ENCODE results near the gene PHC1.
A peak's percentile ranks its signal among the peaks of the same experiment; 100 is the strongest.
"Not testable (repeated sequence)": the region's sequence is repeated elsewhere in the genome, so short reads cannot be mapped to it uniquely, and the experiment has no call there.

The PHC1 gene

GRCh38 chr12:8914033-8914715 is at the start of gene PHC1:
Gene PHC1 (plus strand): TSS chr12:8914509. CDS start chr12:8917678, 3,169 bp downstream.
- peaks cover 4 to 16% of the 10 kb centered on the region in 2 donors for H3K4me1 ChIP-seq (ENCODE audit: control insufficient read depth in 1 of 2, insufficient read depth in 2 of 2, low read length in 2 of 2)
- not testable (repeated sequence) for H3K36me3 ChIP-seq (ENCODE audit: control insufficient read depth in 1 of 2, insufficient read depth in 2 of 2, low read length in 2 of 2); H3K27me3 ChIP-seq (ENCODE audit: low read depth, low read length); H3K9me3 ChIP-seq (ENCODE audit: control insufficient read depth in 1 of 2, low read length in 2 of 2)
- peak within 1 kb of the TSS; percentile 88 for H3K27ac ChIP-seq (ENCODE audit: low read length)
- peak within 1 kb of the TSS; percentile 76 to 95 for H3K4me3 ChIP-seq (ENCODE audit: low read depth in 1 of 2, low read length in 2 of 2)

GRCh38 chr12:8866429-8866828 is 47.9 kb upstream of the PHC1 start:
- Histone ChIP-seq H3K36me3 (ENCODE audit: control insufficient read depth in 1 of 2, insufficient read depth in 2 of 2, low read length in 2 of 2) (no peaks in the 10 kb centered on the region), H3K27ac (ENCODE audit: low read length) (no peak overlapping the region), H3K4me3 (ENCODE audit: low read depth in 1 of 2, low read length in 2 of 2) (no peak overlapping the region), H3K9me3 (ENCODE audit: control insufficient read depth in 1 of 2, low read length in 2 of 2) (no peaks in the 10 kb centered on the region), H3K4me1 (ENCODE audit: control insufficient read depth in 1 of 2, insufficient read depth in 2 of 2, low read length in 2 of 2) (no peaks in the 10 kb centered on the region), H3K27me3 (ENCODE audit: low read depth, low read length) (no peaks in the 10 kb centered on the region)

- no peaks in the 10 kb centered on the region for H3K9me3 ChIP-seq (ENCODE audit: control insufficient read depth in 1 of 2, low read length in 2 of 2)
- no peak overlapping the region for H3K27ac ChIP-seq (ENCODE audit: low read length)
- H3K4me3 ChIP-seq (ENCODE audit: low read depth in 1 of 2, low read length in 2 of 2), result no peak overlapping the region
- H3K27me3 ChIP-seq (ENCODE audit: low read depth, low read length), result no peaks in the 10 kb centered on the region
- H3K4me1 ChIP-seq (ENCODE audit: control insufficient read depth in 1 of 2, insufficient read depth in 2 of 2, low read length in 2 of 2), result no peaks in the 10 kb centered on the region
- no peaks in the 10 kb centered on the region for H3K36me3 ChIP-seq (ENCODE audit: control insufficient read depth in 1 of 2, insufficient read depth in 2 of 2, low read length in 2 of 2)
Observed at GRCh38 chr12:8867009-8867408, 47.3 kb upstream of the PHC1 start.

- Histone ChIP-seq H3K4me1 (ENCODE audit: control insufficient read depth in 1 of 2, insufficient read depth in 2 of 2, low read length in 2 of 2) (no peaks in the 10 kb centered on the region), H3K4me3 (ENCODE audit: low read depth in 1 of 2, low read length in 2 of 2) (no peak overlapping the region), H3K27me3 (ENCODE audit: low read depth, low read length) (no peaks in the 10 kb centered on the region), H3K36me3 (ENCODE audit: control insufficient read depth in 1 of 2, insufficient read depth in 2 of 2, low read length in 2 of 2) (no peaks in the 10 kb centered on the region), H3K27ac (ENCODE audit: low read length) (no peak overlapping the region), H3K9me3 (ENCODE audit: control insufficient read depth in 1 of 2, low read length in 2 of 2) (no peaks in the 10 kb centered on the region)
Observed at GRCh38 chr12:8867786-8868185, 46.5 kb upstream of the PHC1 start.

- Histone ChIP-seq H3K27me3 (ENCODE audit: low read depth, low read length) (no peaks in the 10 kb centered on the region), H3K36me3 (ENCODE audit: control insufficient read depth in 1 of 2, insufficient read depth in 2 of 2, low read length in 2 of 2) (no peaks in the 10 kb centered on the region), H3K9me3 (ENCODE audit: control insufficient read depth in 1 of 2, low read length in 2 of 2) (no peaks in the 10 kb centered on the region), H3K4me3 (ENCODE audit: low read depth in 1 of 2, low read length in 2 of 2) (no peak overlapping the region), H3K27ac (ENCODE audit: low read length) (no peak overlapping the region), H3K4me1 (ENCODE audit: control insufficient read depth in 1 of 2, insufficient read depth in 2 of 2, low read length in 2 of 2) (no peaks in the 10 kb centered on the region)
Observed at GRCh38 chr12:8870586-8870985, 43.7 kb upstream of the PHC1 start.

GRCh38 chr12:8871068-8871467 is 43.2 kb upstream of the PHC1 start:
- H3K9me3 ChIP-seq (ENCODE audit: control insufficient read depth in 1 of 2, low read length in 2 of 2), result no peaks in the 10 kb centered on the region
- no peak overlapping the region for H3K27ac ChIP-seq (ENCODE audit: low read length)
- no peaks in the 10 kb centered on the region for H3K27me3 ChIP-seq (ENCODE audit: low read depth, low read length)
- H3K4me3 ChIP-seq (ENCODE audit: low read depth in 1 of 2, low read length in 2 of 2), result no peak overlapping the region
- H3K4me1 ChIP-seq (ENCODE audit: control insufficient read depth in 1 of 2, insufficient read depth in 2 of 2, low read length in 2 of 2), result no peaks in the 10 kb centered on the region
- H3K36me3 ChIP-seq (ENCODE audit: control insufficient read depth in 1 of 2, insufficient read depth in 2 of 2, low read length in 2 of 2), result no peaks in the 10 kb centered on the region

- Histone ChIP-seq H3K27me3 (ENCODE audit: low read depth, low read length) (no peaks in the 10 kb centered on the region), H3K27ac (ENCODE audit: low read length) (no peak overlapping the region), H3K4me3 (ENCODE audit: low read depth in 1 of 2, low read length in 2 of 2) (no peak overlapping the region), H3K9me3 (ENCODE audit: control insufficient read depth in 1 of 2, low read length in 2 of 2) (no peaks in the 10 kb centered on the region), H3K4me1 (ENCODE audit: control insufficient read depth in 1 of 2, insufficient read depth in 2 of 2, low read length in 2 of 2) (no peaks in the 10 kb centered on the region), H3K36me3 (ENCODE audit: control insufficient read depth in 1 of 2, insufficient read depth in 2 of 2, low read length in 2 of 2) (no peaks in the 10 kb centered on the region)
Observed at GRCh38 chr12:8876887-8877286, 37.4 kb upstream of the PHC1 start.

- H3K27ac ChIP-seq (ENCODE audit: low read length), result no peak overlapping the region
- H3K36me3 ChIP-seq (ENCODE audit: control insufficient read depth in 1 of 2, insufficient read depth in 2 of 2, low read length in 2 of 2), result no peaks in the 10 kb centered on the region
- H3K4me1 ChIP-seq (ENCODE audit: control insufficient read depth in 1 of 2, insufficient read depth in 2 of 2, low read length in 2 of 2), result no peaks in the 10 kb centered on the region
- H3K9me3 ChIP-seq (ENCODE audit: control insufficient read depth in 1 of 2, low read length in 2 of 2), result no peaks in the 10 kb centered on the region
- no peaks in the 10 kb centered on the region for H3K27me3 ChIP-seq (ENCODE audit: low read depth, low read length)
- no peak overlapping the region for H3K4me3 ChIP-seq (ENCODE audit: low read depth in 1 of 2, low read length in 2 of 2)
Observed at GRCh38 chr12:8886502-8887284, 27.6 kb upstream of the PHC1 start.

GRCh38 chr12:8887285-8887715 is 27.0 kb upstream of the PHC1 start:
- H3K27me3 ChIP-seq (ENCODE audit: low read depth, low read length), result no peaks in the 10 kb centered on the region
- H3K4me3 ChIP-seq (ENCODE audit: low read depth in 1 of 2, low read length in 2 of 2), result no peak overlapping the region
- no peaks in the 10 kb centered on the region for H3K36me3 ChIP-seq (ENCODE audit: control insufficient read depth in 1 of 2, insufficient read depth in 2 of 2, low read length in 2 of 2)
- no peaks in the 10 kb centered on the region for H3K9me3 ChIP-seq (ENCODE audit: control insufficient read depth in 1 of 2, low read length in 2 of 2)
- H3K27ac ChIP-seq (ENCODE audit: low read length), result no peak overlapping the region
- H3K4me1 ChIP-seq (ENCODE audit: control insufficient read depth in 1 of 2, insufficient read depth in 2 of 2, low read length in 2 of 2), result no peaks in the 10 kb centered on the region

- Histone ChIP-seq H3K27me3 (ENCODE audit: low read depth, low read length) (no peaks in the 10 kb centered on the region), H3K27ac (ENCODE audit: low read length) (no peak overlapping the region), H3K4me3 (ENCODE audit: low read depth in 1 of 2, low read length in 2 of 2) (peak overlapping the region; percentile 61 to 77), H3K4me1 (ENCODE audit: control insufficient read depth in 1 of 2, insufficient read depth in 2 of 2, low read length in 2 of 2) (no peaks in the 10 kb centered on the region), H3K36me3 (ENCODE audit: control insufficient read depth in 1 of 2, insufficient read depth in 2 of 2, low read length in 2 of 2) (no peaks in the 10 kb centered on the region), H3K9me3 (ENCODE audit: control insufficient read depth in 1 of 2, low read length in 2 of 2) (no peaks in the 10 kb centered on the region)
Observed at GRCh38 chr12:8890313-8891085, 23.8 kb upstream of the PHC1 start.

- Histone ChIP-seq H3K4me3 (ENCODE audit: low read depth in 1 of 2, low read length in 2 of 2) (no peak overlapping the region), H3K36me3 (ENCODE audit: control insufficient read depth in 1 of 2, insufficient read depth in 2 of 2, low read length in 2 of 2) (no peaks in the 10 kb centered on the region), H3K9me3 (ENCODE audit: control insufficient read depth in 1 of 2, low read length in 2 of 2) (no peaks in the 10 kb centered on the region), H3K27ac (ENCODE audit: low read length) (no peak overlapping the region), H3K27me3 (ENCODE audit: low read depth, low read length) (no peaks in the 10 kb centered on the region), H3K4me1 (ENCODE audit: control insufficient read depth in 1 of 2, insufficient read depth in 2 of 2, low read length in 2 of 2) (no peaks in the 10 kb centered on the region)
Observed at GRCh38 chr12:8891976-8892375, 22.3 kb upstream of the PHC1 start.

Data from muscle layer of duodenum (tissue), 2 donors.